ENCODE data around the gene ALKBH6.

DNA sequence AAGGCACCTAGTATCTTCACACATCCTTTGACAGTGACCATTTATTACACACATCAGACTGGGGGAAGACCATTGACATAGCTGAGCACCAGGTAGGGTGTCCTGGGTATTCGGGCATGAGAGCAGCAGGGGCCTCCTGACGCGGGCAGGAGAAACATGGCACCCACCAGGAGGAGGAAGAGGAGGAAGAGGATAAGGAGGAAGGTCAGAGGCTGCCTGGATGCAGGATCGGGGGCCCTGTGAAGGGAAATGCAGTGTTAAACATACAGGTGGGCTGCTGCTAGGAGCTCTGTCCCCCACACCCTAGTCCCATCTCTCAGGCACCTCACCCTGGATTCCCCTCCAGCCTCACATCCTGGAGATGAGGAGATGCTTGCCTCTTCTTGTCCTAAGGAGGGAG lies 10.7 kb downstream of the ALKBH6 start:
- TF ChIP-seq, protein P1, sequence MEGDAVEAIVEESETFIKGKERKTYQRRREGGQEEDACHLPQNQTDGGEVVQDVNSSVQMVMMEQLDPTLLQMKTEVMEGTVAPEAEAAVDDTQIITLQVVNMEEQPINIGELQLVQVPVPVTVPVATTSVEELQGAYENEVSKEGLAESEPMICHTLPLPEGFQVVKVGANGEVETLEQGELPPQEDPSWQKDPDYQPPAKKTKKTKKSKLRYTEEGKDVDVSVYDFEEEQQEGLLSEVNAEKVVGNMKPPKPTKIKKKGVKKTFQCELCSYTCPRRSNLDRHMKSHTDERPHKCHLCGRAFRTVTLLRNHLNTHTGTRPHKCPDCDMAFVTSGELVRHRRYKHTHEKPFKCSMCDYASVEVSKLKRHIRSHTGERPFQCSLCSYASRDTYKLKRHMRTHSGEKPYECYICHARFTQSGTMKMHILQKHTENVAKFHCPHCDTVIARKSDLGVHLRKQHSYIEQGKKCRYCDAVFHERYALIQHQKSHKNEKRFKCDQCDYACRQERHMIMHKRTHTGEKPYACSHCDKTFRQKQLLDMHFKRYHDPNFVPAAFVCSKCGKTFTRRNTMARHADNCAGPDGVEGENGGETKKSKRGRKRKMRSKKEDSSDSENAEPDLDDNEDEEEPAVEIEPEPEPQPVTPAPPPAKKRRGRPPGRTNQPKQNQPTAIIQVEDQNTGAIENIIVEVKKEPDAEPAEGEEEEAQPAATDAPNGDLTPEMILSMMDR (conservative IDR thresholded peaks at IDR 0.05; ENCODE audit: low read length) = no peak
- TF ChIP-seq EZH2phosphoT487 (IDR thresholded peaks at IDR 0.05; ENCODE audit: borderline replicate concordance, low read depth, low read length) = no peak
